Right lobe of liver (tissue), 6 donors: ENCODE data around the gene CUEDC2. TPM values are rescaled to one million over a fixed set of nuclear protein-coding genes. Genes with fewer than 3 reads are reported as not detected.
A peak's percentile ranks its signal among the peaks of the same experiment; 100 is the strongest.

Source experiments
- ATAC-seq, 4 donors: fragments of 200-7000 bp; cut with Tn5 transposase; one replicate each; pipeline ENCODE4 v1.9.1; 2020; ENCODE audit warnings: mild to moderate bottlenecking in 4 of 4, moderate library complexity in 4 of 4
- DNase-seq, 3 donors: peaks; one replicate each; pipeline ENCODE4 v3.0.0-alpha.2; 2020
- H3K27ac ChIP-seq, 3 donors: fragments of 200-600 bp; one replicate each; pipeline ENCODE4 v1.8.0; 2022
- H3K27me3 ChIP-seq, 2 donors: fragments of 200-600 bp; one replicate each; pipeline ENCODE4 v1.8.0; 2022
- H3K36me3 ChIP-seq, 4 donors: fragments of 200-600 bp; sonication (generic) in 1 of 4; one replicate each; pipeline versions ENCODE4 v1.5.1 to v1.8.0; 2017 to 2022; ENCODE audit warnings: control low read depth in 1 of 4
- H3K4me1 ChIP-seq, 4 donors: fragments of 200-600 bp; sonication (generic) in 1 of 4; one replicate each; pipeline versions ENCODE4 v1.5.1 to v1.8.0; 2017 to 2022; ENCODE audit warnings: control low read depth in 1 of 4
- H3K4me3 ChIP-seq, 3 donors: fragments of 200-600 bp; one replicate each; pipeline ENCODE4 v1.8.0; 2022
- H3K9me3 ChIP-seq, 4 donors: fragments of 200-600 bp; sonication (generic) in 1 of 4; one replicate each; pipeline versions ENCODE4 v1.5.1 to v1.8.0; 2017 to 2022; ENCODE audit warnings: control low read depth in 1 of 4
- CTCF ChIP-seq, 4 donors: fragments of 200-600 bp in 3 of 4; fragments of 450-650 bp in 1 of 4; IDR thresholded peaks; one replicate each; pipeline versions ENCODE4 v1.5.1 to v1.8.0; 2016 to 2022; ENCODE audit warnings: antibody characterized with exemption in 4 of 4, mild to moderate bottlenecking in 2 of 4
- POLR2A ChIP-seq: fragments of 450-650 bp; IDR thresholded peaks from one replicate; pipeline ENCODE4 v1.6.1; 2017; ENCODE audit warnings: antibody characterized with exemption, mild to moderate bottlenecking
- WGBS: methylation state at CpG from one replicate; pipeline ENCODE4 v1.1.6; 2018; ENCODE audit warnings: low coverage, low lambda C conversion rate; ENCODE audit not compliant: insufficient coverage; ENCODE audit errors: missing lambda C conversion rate; 5-methylcytosine and 5-hydroxymethylcytosine counted together
- intact Hi-C, 2 donors: fragments of 100-400 bp; cut with DNase I; formaldehyde crosslinking; loops; one replicate each; pipeline versions ENCODE4 v1.11.2 to v1.14.1; 2022
- total RNA-seq, 6 experiments: library from RNA; depleted of rRNA in 2 of 6; stranded (reverse); fragments of >200 nt in 2 of 6; fragmentation: NEBNext Ultra II Directional in 3 of 6; extraction: Animal tissue kit (Norgen Biotek cat#: 25700) in 3 of 6; gene quantifications; one replicate each; pipeline versions ENCODE4 v1.1.0 to v1.2.4, GENCODE V29; 2016 to 2023
- donor health status: DM: no; HTN: yes; CAD: no.
- donor health status: DM: no; HTN: no; CAD: no.
- donor health status: DM: no; HTN: no; CAD: no.
- donor health status: DM: no; HTN: yes; CAD: no.
- donor health status: DM: no; HTN: yes; CAD: no.

CUEDC2 gene
- total RNA-seq, 6 experiments from 2014 or later: 23.0 to 32.1 (median 26.8) TPM

DNA sequence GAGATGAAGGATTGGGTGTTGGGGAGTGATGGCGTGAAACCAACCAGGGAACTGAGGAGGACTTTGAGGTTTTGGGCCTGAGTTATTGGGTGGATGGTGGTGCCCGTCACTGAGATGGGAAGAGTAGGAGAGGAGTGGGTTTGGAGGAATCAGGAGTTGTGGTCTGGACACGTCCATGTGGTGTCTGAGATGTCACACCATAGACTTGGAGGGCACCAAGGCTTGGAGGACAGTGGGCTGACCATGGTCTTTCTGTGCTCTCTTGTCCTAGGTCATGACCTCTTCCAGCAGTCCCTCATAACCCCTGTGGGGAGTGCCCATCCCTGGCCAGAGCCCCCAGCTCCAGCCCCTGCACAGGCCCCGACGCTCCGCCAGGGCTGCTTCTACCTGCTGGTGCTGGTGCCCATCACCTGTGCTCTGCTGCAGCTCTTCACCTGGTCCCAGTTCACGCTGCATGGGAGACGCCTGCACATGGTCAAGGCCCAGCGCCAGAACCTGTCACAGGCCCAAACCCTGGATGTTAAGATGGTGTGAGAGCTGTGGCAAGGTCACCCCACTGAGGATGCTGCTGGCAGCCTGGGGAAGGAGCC, 43.2 kb upstream of the CUEDC2 start:
- DNase-seq (no peak), ATAC-seq (no peak)
- Histone ChIP-seq H3K27me3 (no peaks in the 10 kb centered on the region), H3K9me3 (no peaks in the 10 kb centered on the region), H3K4me1 (peaks cover 0 to 6% (median 0%) of the 10 kb centered on the region in 4 donors), H3K36me3 (peaks cover 0 to 9% (median 3%) of the 10 kb centered on the region in 4 donors), H3K4me3 (no peak overlapping the region), H3K27ac (no peak overlapping the region)
- WGBS: 100% methylated on average over 4 of the region's 9 CpGs
- no peak for TF ChIP-seq CTCF (IDR thresholded peaks at IDR 0.05)
- no peak for TF ChIP-seq POLR2A
- intact Hi-C loops: no loop called here

DNA sequence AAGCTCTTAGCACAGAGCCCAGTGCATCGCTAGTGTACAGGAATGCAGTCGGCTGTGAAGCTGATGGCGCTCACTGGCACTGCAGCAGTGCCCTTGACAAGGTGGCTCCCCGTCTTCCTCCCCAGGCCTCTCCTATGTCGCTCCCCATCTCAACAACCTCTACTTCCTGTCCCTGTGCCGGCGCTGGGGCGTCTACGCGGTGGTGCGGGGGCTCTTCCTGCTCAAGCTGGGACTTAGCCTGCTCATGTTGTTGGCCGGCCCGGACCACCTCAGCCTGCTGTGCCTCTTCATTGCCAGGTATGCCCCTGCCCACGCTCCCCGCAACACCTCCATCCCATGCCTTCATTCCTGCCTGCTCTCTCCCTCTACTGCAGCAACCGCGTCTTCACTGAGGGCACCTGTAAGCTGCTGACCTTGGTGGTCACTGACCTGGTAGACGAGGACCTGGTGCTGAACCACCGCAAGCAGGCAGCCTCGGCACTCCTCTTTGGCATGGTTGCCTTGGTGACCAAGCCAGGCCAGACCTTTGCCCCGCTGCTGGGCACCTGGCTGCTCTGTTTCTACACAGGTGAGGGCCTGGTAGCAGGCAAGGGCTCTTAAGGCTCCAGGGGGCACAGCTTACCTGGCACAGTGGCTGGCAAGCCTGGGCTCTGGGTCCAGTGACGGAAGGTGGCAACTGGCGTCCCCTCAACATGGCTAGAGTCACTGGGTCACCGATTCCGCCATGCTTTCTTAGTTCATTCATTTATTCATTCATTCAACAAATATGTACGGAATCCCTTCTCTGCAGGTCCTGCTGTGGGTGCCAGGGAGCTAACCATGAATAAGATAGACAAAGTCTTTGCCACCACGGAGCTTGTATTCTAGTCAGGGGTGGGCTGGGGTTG, 41.3 kb upstream of the CUEDC2 start:
- WGBS: 72% methylated on average over 10 of the region's 27 CpGs
- intact Hi-C loops: no loop called here
- ATAC-seq (peak; percentile 28 to 64 (median 38)), DNase-seq (no peak)
- H3K4me3 ChIP-seq: no peak overlapping the region
- no peaks in the 10 kb centered on the region for H3K9me3 ChIP-seq
- no peaks in the 10 kb centered on the region for H3K27me3 ChIP-seq
- no peaks in the 10 kb centered on the region for H3K36me3 ChIP-seq
- peaks cover 0 to 6% (median 0%) of the 10 kb centered on the region in 4 donors for H3K4me1 ChIP-seq
- TF ChIP-seq POLR2A: no peak
- no peak for TF ChIP-seq CTCF (IDR thresholded peaks at IDR 0.05)
- H3K27ac ChIP-seq: no peak overlapping the region

DNA sequence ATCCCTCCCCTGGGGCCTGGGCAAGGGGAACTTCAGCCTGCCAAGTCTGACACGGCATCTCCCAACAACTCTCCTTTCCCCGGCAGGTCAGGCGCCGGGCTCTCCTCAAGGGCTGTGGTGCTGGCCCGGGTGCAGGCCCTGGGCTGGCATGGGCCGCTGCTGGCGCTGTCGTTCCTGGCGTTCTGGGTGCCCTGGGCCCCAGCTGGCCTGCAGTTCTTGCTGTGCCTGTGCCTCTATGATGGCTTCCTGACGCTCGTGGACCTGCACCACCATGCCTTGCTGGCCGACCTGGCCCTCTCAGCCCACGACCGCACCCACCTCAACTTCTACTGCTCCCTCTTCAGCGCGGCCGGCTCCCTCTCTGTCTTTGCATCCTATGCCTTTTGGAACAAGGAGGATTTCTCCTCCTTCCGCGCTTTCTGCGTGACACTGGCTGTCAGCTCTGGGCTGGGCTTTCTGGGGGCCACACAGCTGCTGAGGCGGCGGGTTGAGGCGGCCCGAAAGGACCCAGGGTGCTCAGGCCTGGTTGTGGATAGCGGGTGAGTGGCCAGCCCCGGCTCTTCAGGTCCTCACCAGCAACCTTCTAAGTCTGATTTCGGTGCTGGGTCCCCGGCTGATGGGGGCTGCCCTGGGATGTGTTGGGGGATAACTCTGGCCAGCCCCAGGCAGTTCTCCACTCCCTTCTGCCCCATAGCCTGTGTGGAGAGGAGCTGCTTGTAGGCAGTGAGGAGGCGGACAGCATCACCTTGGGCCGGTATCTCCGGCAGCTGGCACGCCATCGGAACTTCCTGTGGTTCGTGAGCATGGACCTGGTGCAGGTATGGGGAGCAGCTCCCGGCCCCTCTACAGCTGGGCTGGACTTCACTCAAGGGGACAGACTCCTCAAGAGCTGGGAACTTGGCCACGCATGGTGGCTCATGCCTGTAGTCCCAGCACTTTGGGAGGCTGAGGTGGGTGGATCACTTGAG, 38.5 kb upstream of the CUEDC2 start:
- Histone ChIP-seq H3K4me3 (no peak overlapping the region), H3K27me3 (no peaks in the 10 kb centered on the region), H3K36me3 (no peaks in the 10 kb centered on the region), H3K9me3 (no peaks in the 10 kb centered on the region), H3K27ac (no peak overlapping the region), H3K4me1 (peaks cover 0 to 6% (median 0%) of the 10 kb centered on the region in 4 donors)
- TF ChIP-seq CTCF (IDR thresholded peaks at IDR 0.05): no peak
- TF ChIP-seq POLR2A: no peak
- no peak for DNase-seq
- intact Hi-C loops: no loop called here
- no peak for ATAC-seq
- WGBS: 96% methylated on average over 17 of the region's 36 CpGs

DNA sequence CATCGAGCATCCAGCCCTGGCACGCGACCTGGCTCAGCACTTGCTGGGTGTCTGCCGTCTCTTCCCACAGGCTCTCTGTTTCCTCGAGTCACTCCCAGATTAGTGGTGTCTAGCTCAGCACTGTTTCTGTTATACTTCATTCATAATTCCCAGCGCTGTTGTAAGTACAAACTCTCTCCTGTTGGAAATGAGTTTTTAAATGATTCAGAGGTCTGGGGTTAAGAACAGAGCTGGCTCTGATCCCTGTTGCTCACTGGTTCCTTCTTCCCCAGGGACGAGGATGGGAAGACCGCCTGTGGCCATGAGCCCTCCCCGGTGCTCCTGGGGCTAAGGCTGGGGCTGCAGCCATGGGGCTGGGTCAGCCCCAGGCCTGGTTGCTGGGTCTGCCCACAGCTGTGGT, 36.3 kb upstream of the CUEDC2 start:
- Histone ChIP-seq H3K36me3 (no peaks in the 10 kb centered on the region), H3K27ac (no peak overlapping the region), H3K4me1 (peaks cover 0 to 3% (median 0%) of the 10 kb centered on the region in 4 donors), H3K9me3 (no peaks in the 10 kb centered on the region), H3K4me3 (no peak overlapping the region), H3K27me3 (no peaks in the 10 kb centered on the region)
- no peak for TF ChIP-seq POLR2A
- TF ChIP-seq CTCF (IDR thresholded peaks at IDR 0.05): no peak
- ATAC-seq (no peak), DNase-seq (no peak)
- intact Hi-C loops: no loop called here
- 76% methylated on average over 7 of the region's 9 CpGs for WGBS
